Transverse colon (tissue), 3 donors: Measurements from ENCODE around the gene TRPV4.

ENCODE experiments used
- POLR2A ChIP-seq: fragments of 450-650 bp; IDR thresholded peaks from one replicate; pipeline ENCODE4 v1.6.1; 2016; ENCODE audit warnings: antibody characterized with exemption, mild to moderate bottlenecking, moderate library complexity
- TF ChIP-seq, protein P1 (sequence below), 5 experiments: fragments of 200-600 bp in 3 of 5; fragments of 450-650 bp in 2 of 5; sonication (generic) in 3 of 5; IDR thresholded peaks; 1 replicate in 2 of 5; 2 replicates in 3 of 5; pipeline ENCODE4 v1.5.1; 2016 to 2017; ENCODE audit warnings: antibody characterized with exemption in 5 of 5, inconsistent platforms in 3 of 5, mild to moderate bottlenecking in 2 of 5, moderate library complexity in 1 of 5

DNA sequence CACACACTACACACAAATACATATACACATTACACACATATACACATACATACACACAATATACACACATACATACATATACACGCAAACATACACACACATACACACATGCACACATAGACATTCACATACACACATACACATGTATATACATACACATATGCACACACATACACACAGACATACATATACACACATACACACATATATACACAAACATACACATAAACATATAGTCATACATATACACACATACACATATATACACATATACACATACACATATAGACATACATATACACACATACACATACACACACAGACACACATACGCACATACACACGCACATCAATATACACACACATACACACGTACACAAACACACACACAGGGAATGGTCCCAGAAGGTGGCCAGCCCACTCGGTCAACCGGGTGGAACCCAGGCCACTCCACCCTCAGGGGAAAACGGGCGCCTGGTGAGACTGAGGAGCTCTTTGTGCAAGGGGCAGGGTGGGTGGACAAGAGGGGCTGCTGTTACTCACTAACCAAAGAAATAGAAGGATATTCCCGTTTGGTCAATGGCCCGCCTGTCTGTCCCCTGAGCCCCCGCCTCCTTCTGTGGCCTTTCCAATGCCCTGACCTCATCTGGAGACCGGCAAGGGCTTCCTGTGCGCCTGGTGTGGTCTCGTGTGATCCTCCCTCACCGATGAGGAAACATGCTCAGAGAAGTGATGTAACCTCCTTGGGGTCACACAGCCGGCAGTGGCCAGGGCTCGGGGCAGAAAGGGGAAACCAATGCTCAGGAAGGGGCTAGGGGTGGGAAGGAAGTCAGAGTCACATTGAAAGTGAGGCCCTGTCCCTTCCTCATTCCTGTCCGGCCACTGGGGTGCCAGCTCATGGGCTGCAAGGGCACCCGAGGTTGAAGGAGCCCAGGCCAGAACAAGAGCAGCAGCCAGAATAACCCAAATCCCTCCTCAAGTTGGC lies 5.3 kb downstream of the TRPV4 start:
- no peak for TF ChIP-seq POLR2A
- TF ChIP-seq, protein P1, sequence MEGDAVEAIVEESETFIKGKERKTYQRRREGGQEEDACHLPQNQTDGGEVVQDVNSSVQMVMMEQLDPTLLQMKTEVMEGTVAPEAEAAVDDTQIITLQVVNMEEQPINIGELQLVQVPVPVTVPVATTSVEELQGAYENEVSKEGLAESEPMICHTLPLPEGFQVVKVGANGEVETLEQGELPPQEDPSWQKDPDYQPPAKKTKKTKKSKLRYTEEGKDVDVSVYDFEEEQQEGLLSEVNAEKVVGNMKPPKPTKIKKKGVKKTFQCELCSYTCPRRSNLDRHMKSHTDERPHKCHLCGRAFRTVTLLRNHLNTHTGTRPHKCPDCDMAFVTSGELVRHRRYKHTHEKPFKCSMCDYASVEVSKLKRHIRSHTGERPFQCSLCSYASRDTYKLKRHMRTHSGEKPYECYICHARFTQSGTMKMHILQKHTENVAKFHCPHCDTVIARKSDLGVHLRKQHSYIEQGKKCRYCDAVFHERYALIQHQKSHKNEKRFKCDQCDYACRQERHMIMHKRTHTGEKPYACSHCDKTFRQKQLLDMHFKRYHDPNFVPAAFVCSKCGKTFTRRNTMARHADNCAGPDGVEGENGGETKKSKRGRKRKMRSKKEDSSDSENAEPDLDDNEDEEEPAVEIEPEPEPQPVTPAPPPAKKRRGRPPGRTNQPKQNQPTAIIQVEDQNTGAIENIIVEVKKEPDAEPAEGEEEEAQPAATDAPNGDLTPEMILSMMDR (IDR thresholded peaks at IDR 0.05), result no peak
